ES-I3 (cell line): ENCODE data around the gene MINDY4.

Source experiments
- H3K36me3 ChIP-seq: 2 replicates; pipeline ENCODE4 v1.6.1; 2013; ENCODE audit warnings: mild to moderate bottlenecking, low read length, control low read depth, moderate library complexity; ENCODE audit not compliant: insufficient read depth
- H3K4me1 ChIP-seq: 2 replicates; pipeline ENCODE4 v1.6.1; 2013; ENCODE audit warnings: mild to moderate bottlenecking, control low read depth, low read length; ENCODE audit not compliant: insufficient read depth
- H3K9ac ChIP-seq: 2 replicates; pipeline ENCODE4 v1.6.1; 2013; ENCODE audit warnings: low read depth, mild to moderate bottlenecking, low read length, moderate library complexity
- H3K9me3 ChIP-seq: 2 replicates; pipeline ENCODE4 v1.6.1; 2013; ENCODE audit warnings: mild to moderate bottlenecking, low read length, moderate library complexity; ENCODE audit not compliant: control insufficient read depth, insufficient read depth

MINDY4 gene

GRCh38 chr7:30926313-30926712 lies 155.1 kb downstream of the MINDY4 start:
- no peak overlapping the region for H3K9ac ChIP-seq
- peaks cover 12% of the 10 kb centered on the region; the same call in 1 of the 2 replicates for H3K4me1 ChIP-seq
- no peaks in the 10 kb centered on the region for H3K36me3 ChIP-seq
- H3K9me3 ChIP-seq = no peaks in the 10 kb centered on the region

GRCh38 chr7:30927040-30927439 lies 155.8 kb downstream of the MINDY4 start:
- Histone ChIP-seq H3K36me3 (no peaks in the 10 kb centered on the region), H3K4me1 (peaks cover 5% of the 10 kb centered on the region; the same call in 1 of the 2 replicates), H3K9me3 (no peaks in the 10 kb centered on the region), H3K9ac (no peak overlapping the region)

DNA sequence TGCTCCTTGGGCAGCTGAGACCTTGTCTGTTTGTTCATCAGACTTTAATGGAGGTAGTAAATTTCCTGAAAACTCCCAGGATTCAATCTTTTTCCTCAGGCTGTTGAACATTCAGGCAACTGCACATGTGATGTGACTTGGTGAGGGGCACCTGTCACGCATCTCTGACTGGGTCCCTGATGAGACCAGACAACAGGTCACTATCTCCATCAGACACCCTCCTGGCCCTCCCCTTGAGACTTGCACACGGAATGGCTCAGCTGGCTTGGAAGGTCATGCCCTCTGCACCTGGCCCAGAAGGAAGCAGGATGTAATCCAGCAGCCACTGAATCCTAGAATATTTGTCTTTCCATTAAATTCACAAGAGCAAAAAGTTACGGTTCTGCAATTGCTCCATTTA lies 156.3 kb downstream of the MINDY4 start:
- H3K9ac ChIP-seq = no peak overlapping the region
- no peaks in the 10 kb centered on the region for H3K9me3 ChIP-seq
- no peaks in the 10 kb centered on the region for H3K36me3 ChIP-seq
- H3K4me1 ChIP-seq = peaks cover under 1% of the 10 kb centered on the region; the same call in 1 of the 2 replicates

GRCh38 chr7:30928254-30928872 lies 157.1 kb downstream of the MINDY4 start:
- H3K4me1 ChIP-seq = no peaks in the 10 kb centered on the region
- no peaks in the 10 kb centered on the region for H3K9me3 ChIP-seq
- H3K36me3 ChIP-seq = no peaks in the 10 kb centered on the region

DNA sequence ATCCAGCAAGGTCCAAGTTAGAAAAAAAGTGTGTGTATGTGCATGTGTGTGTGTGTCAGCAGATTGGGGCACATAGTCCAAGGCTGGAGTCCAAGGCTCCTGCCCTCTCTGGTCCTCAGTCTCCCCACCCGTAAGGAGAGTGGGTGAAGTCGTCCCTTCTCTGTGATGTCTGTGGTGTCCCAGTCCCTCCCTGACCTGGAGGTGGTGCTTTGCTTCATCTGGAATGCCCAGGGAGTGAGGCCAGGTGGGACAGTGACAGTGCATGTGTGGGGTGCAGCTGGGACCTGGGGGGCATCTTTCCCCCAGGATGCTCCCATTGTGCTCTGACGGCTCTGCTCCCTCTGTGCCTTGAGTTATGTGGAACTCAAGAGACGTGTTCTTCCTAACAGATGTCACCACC lies 158.5 kb downstream of the MINDY4 start:
- H3K4me1 ChIP-seq = no peaks in the 10 kb centered on the region

More at GRCh38 chr7:30928254-30928872, 157.1 kb downstream of the MINDY4 start:
- no peak overlapping the region for H3K9ac ChIP-seq

GRCh38 chr7:30930621-30931020 lies 159.4 kb downstream of the MINDY4 start:
- no peak overlapping the region for H3K9ac ChIP-seq
- no peaks in the 10 kb centered on the region for H3K9me3 ChIP-seq

More for the DNA sequence above, 158.5 kb downstream of the MINDY4 start:
- Histone ChIP-seq H3K36me3 (no peaks in the 10 kb centered on the region), H3K9ac (no peak overlapping the region), H3K9me3 (no peaks in the 10 kb centered on the region)

DNA sequence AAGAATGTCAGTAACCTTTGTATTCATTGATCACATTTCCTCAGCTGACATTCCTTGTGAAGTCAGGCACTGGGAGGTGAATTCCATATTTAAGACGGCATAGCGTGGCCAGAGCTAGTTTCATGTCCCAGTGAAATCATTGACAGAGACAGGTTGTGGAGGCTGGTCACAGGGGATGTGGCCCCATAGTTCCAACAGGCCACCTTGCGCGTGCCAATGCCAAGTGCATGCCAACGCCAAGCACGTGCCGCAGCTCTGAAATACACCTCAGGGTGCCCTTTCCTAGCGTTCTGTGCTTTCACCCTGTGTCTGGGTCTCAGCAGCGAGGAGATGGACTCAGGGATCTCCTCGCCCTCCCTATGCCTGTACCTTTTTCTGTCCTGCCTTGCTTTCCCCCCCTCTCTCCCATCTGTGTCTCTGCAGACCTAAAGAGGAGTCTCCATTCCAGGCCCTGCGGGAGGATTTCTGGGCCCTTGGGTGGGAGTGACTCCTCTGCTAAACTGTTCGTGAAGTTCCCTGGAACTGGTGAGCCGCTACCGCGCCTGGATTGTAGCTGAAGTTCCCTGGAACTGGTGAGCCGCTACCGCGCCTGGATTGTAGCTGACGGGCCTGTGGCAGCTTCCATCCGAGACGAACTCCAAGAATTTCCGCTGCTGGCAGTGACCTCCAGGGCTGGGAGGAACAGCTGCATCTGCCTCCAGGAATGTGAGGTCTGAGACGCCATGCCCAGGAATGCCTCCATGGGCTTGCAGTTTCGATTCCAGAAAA lies 160.1 kb downstream of the MINDY4 start:
- Histone ChIP-seq H3K9me3 (no peaks in the 10 kb centered on the region), H3K9ac (no peak overlapping the region), H3K36me3 (no peaks in the 10 kb centered on the region), H3K4me1 (no peaks in the 10 kb centered on the region)

More at GRCh38 chr7:30930621-30931020, 159.4 kb downstream of the MINDY4 start:
- Histone ChIP-seq H3K4me1 (no peaks in the 10 kb centered on the region), H3K36me3 (no peaks in the 10 kb centered on the region)

DNA sequence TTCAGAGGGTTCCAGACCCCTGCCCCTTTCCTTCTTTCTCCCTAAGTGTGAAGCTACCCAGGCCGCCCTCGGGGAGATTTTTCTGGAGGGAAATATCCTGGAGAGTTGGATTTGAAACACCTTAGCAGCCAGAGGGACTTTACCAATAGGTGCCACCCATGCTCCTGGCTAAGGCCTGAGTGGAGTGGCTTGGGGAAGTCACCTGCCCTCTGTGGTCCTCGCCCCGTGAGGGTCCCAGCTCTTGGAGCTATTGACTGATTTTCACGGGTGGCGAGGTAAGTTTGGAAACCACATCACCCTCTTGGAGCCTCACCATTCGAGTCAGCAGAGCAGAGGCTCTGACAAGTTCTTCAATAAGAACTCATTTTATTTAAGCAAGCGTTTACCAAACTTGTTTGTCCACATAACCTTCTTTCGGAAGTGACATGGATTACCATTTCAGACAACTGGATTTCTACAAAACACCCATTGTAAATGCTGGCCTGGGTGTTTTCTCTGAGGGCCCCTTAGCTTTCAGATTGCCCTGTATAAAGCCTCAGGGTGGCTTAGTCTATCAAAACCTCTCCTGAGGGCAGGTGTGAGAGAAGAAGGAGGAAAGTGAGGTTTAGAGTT lies 160.8 kb downstream of the MINDY4 start:
- H3K36me3 ChIP-seq = no peaks in the 10 kb centered on the region
- H3K4me1 ChIP-seq = no peaks in the 10 kb centered on the region
- H3K9me3 ChIP-seq = no peaks in the 10 kb centered on the region
- no peak overlapping the region for H3K9ac ChIP-seq

GRCh38 chr7:30932562-30932961 lies 161.3 kb downstream of the MINDY4 start:
- Histone ChIP-seq H3K9ac (no peak overlapping the region), H3K9me3 (no peaks in the 10 kb centered on the region), H3K36me3 (no peaks in the 10 kb centered on the region), H3K4me1 (no peaks in the 10 kb centered on the region)

DNA sequence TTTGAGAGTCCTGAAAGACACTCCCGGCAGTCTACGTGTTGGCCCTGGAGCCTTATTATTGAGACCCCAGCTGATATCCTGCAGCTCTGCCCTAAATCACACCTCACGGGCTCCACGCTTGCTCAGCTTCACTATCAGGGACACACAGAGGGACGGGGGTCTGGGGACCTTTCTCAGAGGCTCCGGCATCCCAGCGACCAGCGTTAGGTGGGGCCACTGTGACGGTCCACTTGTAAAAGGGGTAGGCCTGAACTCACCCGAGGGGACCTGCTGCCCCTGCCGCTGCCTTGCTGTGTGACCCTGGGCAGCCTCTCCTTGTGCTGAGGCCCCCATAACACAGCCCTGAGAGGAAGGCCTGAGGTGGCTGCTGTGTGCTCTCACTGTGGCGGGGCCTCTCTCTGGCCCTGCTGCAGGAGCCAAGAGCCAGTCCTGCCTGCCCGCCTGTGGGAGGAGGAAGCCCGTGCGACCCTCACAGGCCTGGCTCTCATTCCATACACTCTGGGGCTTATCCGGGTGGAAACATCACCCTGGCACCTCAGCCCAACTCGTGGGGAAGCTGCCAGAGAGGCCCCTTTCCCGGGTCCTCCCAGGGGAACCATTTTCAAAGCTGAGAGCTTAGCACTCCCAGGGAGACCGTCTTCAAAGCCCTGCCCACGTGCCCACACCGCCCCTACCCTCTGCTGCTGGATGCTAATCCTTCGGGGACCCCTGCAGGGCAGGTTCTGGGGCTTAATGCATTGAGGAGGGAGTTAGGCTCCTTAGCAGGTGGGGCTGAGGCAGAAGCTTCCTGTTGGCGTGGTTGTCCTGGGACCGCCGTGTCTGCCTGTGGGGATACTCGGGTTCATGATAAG lies 162.1 kb downstream of the MINDY4 start:
- Histone ChIP-seq H3K9ac (no peak overlapping the region), H3K36me3 (no peaks in the 10 kb centered on the region), H3K4me1 (no peaks in the 10 kb centered on the region), H3K9me3 (no peaks in the 10 kb centered on the region)

DNA sequence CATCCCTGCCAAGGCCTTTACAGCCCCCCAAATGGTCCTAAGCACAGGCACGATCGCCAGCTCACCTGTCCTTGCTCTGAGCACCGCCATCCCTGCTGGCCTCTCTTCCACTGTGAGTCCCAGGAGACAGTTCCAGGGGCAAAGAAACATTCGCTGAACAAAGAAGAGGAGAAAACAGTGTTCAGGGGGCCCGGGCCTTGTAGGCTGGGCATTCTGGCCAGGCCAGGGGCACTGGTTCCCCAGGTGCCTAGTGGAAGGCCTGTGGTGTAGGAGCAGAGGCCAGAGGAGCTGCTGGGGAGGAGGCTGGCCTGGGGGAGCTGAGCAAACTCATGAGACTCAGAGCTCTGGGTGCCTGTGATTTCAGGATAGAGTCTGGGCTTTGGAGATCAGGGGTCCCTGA lies 163.0 kb downstream of the MINDY4 start:
- Histone ChIP-seq H3K9me3 (no peaks in the 10 kb centered on the region), H3K36me3 (no peaks in the 10 kb centered on the region), H3K4me1 (no peaks in the 10 kb centered on the region), H3K9ac (no peak overlapping the region)

- Histone ChIP-seq H3K9me3 (no peaks in the 10 kb centered on the region), H3K36me3 (no peaks in the 10 kb centered on the region), H3K9ac (no peak overlapping the region), H3K4me1 (no peaks in the 10 kb centered on the region)
These were observed 163.7 kb downstream of the MINDY4 start for GRCh38 chr7:30934732-30935568.

DNA sequence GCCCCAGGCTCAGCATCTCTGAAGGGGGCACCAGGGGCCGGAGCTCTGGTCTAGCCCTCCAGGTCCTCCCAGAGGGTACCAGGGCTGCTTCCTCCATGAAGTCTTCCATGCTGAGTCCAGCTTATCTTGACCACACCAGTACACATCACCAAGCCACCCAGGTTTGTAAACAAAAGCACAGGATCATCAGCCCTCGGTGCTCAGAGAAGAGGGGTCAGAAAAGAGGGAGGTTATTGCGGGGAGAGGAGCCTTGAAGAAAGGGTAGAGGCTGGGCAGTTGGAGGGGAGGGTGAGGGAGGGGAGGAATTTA lies 164.3 kb downstream of the MINDY4 start:
- H3K9me3 ChIP-seq = no peaks in the 10 kb centered on the region
- no peak overlapping the region for H3K9ac ChIP-seq
- H3K36me3 ChIP-seq = no peaks in the 10 kb centered on the region
- H3K4me1 ChIP-seq = no peaks in the 10 kb centered on the region
